Mucosa of gallbladder (tissue), 1 donor: Measurements from ENCODE around the gene C1orf185. TPM values are rescaled to one million over a fixed set of nuclear protein-coding genes. Genes with fewer than 3 reads are reported as not detected.
"Not testable (repeated sequence)": the region's sequence is repeated elsewhere in the genome, so short reads cannot be mapped to it uniquely, and the experiment has no call there.

Experiments
- DNase-seq: peaks from one replicate; pipeline ENCODE4 v3.0.0-alpha.2; 2020; ENCODE audit warnings: low spot score
- total RNA-seq: library from RNA; stranded (reverse); gene quantifications from one replicate; pipeline ENCODE4 v1.2.1, GENCODE V29; 2021
- donor health status: DM: no; HTN: no; CAD: no.

The C1orf185 gene
- total RNA-seq, 1 donor from 2014 or later, result not detected

DNA sequence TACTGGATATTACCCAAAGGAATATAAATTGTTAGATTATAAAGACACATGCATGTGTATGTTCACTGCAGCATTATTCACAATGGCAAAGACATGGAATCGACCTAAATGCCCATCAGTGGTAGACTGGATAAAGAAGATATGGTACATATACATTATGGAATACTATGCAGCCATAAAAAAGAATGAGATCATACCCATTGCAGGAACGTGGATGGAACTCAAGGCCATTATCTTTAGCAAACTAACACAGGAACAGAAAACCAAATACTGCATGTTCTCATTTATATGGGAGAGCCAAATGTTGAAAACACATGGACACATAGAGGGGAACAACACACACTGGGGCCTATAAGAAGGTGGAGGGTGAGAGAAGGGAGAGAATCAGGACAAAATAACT lies 35.7 kb downstream of the C1orf185 start:
- not testable (repeated sequence) for DNase-seq

DNA sequence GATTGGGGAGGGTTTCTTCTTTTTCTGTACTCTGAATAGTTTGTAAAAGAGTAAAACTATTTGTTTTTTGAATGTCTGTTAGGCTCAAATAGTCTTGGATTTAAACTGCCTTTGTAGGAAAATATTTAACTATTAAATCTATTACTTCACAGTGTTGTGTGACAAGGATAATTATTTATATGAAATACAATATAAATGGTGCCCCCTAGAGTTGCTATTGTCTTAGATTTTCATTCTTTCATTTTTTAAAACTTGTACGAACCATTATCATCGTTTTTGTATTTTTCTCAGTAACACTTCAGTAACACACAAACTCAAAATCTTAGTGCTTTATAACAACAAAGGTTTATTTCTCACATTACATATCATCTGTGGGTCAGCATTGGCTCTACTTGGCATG lies 37.4 kb downstream of the C1orf185 start:
- DNase-seq, result no peak

DNA sequence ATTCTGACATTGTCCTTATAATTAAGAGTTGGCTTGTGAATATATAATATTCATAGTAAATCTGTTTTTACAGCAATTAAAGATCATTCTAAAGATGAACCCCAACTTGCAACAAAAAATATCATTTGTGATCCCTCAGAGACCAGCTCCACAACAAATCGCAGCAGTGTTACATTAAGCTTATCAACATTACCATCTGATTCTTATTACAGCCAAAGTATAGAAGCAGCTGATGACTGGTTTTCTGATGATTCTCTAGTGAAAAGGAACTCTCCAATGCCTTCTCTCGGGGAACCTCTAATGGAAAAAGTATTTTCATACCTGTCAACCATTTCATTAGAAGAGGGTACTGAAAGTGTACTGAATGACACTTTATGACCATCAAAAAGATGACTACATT lies 45.4 kb downstream of the C1orf185 start:
- DNase-seq, result no peak

DNA sequence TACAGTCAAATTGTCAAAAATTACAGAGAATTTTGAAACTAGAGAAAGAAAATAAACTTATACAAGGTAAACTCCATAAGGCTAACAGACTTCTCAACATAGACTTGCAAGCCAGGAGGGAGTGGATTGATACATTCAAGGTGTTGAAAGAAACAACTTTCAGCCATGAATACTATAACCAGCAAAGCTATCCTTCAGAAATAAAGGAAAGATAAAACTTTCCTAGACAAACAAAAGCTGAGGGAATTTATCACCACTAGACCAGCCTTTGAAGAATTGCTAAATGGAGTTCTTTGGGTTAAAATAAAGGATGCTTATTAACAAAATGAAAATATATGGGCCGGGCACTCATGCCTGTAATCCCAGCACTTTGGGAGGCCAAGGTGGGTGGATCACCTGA lies 52.7 kb downstream of the C1orf185 start:
- DNase-seq, result no peak

DNA sequence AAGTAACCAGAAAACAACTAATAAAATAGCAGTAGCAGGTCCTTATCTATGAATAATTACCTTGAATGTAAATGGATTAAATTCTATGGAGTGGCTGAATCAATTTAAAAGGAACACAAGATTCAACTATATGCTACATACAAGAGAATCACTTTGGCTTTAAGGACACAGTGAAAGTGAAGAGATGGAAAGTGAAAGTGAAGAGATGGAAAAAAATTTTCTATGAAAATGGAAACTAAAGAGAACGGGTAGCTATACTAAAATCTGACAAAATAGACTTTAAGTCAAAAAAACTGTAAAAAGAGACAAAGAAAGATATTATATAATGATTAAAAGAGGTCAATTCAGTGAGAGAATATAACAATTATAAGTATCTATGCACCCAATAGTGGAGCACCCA lies 54.7 kb downstream of the C1orf185 start:
- no peak for DNase-seq

DNA sequence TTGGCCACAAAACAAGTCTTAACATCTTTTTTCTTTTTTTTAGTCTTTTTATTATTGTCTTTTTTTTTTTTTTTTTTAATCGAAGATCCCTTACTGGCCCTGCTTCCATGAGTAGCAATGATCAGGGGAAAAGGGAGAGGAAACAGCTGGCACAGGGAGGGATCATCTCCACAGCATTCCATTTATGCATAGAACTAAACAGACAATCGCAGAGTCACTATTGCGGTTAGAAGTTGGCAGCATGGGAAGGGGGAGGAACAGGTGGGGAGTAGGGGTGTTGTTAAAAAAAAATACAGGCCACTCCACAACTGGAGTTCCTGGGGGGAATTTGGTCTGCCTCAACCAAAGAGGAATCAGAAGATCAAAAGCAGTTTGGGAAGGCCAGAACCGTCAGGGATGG lies 55.4 kb downstream of the C1orf185 start:
- DNase-seq, result no peak

DNA sequence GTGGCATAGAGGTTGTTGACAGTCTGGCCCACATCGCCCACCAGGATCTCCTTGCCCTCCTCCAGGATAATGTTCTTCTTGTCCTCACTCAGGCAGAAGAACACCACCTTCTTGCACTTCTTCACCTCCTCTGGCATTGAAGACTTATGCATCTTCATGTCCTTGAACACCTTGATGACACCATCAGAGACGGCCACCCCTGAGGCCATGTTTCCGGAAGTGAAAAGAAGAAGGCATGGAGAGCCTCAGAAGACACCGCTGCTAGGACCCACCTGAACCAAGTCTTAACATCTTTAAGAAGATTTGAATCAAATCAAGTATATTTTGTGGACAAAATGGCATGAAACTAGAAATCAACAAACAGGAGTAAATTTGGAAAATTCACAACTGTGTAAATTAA lies 56.2 kb downstream of the C1orf185 start:
- DNase-seq, result no peak

DNA sequence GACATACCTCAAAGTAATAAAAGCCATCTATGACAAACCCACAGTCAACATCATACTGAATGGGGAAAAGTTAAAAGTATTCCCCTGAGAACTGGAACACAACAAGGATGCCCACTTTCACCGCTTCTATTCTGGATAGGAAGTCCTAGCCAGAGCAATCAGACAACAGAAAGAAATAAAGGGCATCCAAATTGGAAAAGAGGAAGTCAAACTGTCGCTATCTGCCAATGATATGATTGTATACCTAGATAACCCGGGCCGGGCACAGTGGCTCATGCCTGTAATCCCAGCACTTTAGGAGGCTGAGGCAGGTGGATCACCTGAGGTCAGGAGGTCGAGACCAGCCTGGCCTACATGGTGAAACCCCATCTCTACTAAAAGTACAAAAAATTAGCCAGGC lies 60.5 kb downstream of the C1orf185 start:
- DNase-seq, result not testable (repeated sequence)

DNA sequence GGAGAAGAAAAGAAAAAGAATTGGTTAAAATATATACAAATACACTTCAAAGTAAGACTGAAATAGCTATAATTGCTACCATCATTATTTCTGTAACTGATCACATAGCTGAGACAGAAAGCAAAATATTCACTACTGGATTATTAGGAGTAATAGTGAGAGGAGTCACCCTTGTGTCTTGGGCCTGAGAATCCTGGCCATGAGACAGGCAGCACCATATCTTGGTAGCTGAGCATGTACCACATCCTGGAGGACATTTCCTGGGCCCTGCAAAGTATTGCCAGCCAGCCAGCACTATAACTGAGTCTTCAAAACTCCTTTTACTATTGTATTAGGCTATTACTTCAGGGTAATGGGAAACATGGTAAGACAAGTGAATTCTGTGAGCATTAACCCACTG lies 63.5 kb downstream of the C1orf185 start:
- no peak for DNase-seq

DNA sequence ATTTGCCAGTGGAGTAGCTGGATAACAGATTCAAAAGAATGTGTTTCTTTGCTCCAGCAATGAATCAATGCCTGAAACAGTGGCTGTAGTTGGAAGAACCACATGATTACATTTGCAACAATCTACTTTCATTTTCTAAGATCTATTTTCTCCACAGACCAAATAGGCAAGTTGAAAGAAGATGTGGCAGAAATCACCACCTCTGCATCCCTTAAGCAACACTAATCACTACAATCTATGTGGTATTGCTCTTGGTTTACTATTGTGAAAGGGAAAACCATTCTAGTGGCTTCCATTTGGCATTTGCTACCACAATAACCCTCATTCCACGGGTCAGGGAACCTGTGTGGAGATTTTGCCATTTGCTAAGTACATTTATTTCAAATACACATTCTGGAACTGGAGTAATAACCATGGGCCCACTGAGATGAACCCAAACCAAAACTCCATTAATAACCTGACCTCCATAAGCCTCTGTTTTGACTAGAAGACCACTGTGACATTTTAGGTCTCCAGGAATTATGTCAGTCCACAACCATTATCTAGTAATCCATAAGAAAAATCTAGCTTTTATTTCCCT lies 66.3 kb downstream of the C1orf185 start:
- DNase-seq, result no peak

DNA sequence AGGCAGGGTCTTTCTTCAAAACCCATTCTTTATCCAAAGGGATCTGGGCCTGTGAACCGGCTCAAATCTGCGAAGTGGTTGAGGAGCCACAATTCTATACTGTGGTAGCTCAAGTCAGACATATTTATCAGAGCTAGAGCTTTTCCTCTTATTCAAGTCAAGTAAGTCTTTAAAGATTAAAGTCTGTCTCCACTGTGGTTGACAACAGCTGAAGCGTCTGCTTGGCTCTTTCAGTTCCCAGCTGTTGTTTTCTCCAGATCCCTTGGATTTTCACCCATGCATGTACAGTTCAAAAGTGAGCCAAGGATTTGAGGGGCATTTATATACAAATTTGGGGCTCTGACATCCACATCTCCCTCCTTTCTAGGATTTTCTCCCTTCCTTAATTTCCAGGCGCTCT lies 66.9 kb downstream of the C1orf185 start:
- no peak for DNase-seq

DNA sequence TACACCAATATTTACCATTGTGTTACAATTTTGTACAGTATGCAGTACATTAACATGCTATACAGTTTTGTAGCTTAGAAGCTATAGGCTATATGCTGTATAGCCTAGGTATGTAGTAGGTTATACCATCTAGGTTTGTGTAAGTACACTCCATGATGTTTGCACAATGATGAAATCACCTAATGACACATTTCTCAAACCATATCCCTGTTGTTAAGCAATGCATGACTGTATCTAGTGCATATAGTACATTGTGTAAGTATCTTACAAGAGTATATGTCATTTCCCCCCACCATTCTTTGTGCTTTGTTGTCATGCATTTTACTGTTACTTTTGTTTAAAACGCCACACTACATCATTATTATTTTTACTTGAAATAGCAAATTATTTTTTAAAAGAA lies 68.3 kb downstream of the C1orf185 start:
- DNase-seq, result no peak

DNA sequence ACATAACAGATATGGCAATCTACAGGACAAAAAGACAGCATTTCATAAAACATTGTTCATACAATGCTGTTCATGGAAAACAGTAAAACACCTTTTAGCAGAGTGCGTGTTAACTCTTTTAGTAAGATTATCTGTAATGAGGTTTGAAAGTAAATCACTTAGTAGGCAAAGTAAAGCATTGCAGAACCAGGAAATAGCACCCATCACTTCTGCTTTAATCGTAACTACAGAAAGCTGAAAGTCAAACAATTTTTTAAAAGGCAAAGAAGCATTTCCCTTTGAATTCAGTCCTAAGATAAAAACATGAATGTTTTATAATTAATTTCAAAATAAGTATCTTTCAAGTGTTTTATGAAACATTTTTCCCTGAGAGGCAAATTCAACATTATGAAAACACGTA lies 70.8 kb downstream of the C1orf185 start:
- no peak for DNase-seq

DNA sequence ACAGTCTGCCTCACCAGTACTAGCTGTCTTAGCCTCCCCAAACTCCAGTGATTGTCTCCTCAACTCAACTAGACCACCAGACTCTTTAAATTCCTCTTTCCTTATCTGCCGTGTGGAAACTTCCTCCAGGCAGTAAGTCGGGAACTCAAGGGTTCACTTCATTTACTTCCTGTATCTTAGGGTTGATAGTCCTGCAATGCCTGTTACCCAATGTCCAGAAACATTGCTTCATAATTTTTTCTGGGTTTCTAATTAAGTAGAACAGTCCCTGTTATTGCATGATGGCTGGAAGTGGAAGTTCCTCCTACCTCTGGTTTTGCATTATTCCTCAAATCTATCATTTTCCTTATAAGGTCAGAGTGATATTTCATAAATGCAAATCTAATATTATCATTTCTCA lies 73.2 kb downstream of the C1orf185 start:
- DNase-seq, result no peak

DNA sequence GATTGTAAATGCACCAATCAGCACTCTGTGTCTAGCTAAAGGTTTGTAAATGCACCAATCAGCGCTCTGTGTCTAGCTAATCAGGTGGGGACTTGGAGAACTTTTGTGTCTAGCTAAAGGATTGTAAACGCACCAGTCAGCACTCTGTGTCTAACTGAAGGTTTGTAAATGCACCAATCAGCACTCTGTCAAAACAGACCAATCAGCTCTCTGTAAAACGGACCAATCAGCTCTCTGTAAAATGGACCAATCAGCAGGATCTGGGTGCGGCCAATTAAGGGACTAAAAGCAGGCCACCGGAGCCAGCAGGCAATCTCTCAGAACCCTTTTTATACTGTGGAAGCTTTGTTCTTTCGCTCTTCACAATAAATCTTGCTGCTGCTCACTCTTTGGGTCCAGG lies 76.0 kb downstream of the C1orf185 start:
- DNase-seq, result not testable (repeated sequence)

DNA sequence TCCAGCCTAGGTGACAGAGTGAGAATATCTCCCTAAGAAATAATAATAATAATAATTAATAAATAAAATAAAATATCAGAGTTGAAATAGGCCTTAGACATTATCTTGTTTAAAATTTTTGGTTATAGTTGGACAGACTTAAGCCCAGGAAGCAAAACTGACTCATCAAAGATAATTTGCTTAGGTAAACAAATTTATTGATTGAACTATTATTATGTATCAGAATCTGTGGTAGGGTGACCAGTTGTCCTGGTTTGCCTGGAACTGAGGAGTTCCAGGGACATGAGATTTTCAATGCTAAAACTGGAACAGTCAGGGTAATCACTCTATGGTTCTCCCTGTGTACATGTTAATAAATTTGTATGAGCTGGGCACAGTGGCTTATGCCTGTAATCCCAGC lies 86.2 kb downstream of the C1orf185 start:
- DNase-seq, result no peak

DNA sequence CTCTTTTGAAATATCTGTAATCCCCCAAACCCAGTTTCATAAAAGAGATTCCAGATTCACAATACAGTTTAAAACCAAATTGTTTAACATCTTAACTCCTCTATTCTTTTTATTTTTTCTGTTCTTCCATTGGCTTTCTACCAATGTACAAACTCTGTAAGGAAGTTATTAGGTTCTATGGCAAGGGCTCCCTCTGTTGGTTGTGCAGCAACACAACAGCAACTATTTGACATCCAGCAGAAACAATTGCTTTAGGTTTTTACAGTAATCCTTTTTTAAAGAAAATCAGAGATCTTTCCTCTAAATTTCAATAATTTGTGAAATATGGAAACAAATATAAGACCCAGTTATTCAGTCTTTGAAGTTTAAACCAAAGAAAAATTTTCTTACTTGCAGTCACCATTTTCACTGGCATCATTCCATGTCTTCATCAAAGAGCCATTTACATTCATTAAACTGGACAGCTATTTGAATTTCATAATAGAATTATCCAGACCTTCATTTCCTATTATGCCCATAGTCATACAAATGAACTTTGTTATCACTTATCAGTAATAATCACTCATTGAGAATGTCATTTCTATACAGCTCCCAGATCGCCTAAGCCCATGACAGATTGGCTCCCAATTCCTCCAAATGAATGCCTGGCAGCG lies 87.5 kb downstream of the C1orf185 start:
- peak; percentile 28 for DNase-seq

DNA sequence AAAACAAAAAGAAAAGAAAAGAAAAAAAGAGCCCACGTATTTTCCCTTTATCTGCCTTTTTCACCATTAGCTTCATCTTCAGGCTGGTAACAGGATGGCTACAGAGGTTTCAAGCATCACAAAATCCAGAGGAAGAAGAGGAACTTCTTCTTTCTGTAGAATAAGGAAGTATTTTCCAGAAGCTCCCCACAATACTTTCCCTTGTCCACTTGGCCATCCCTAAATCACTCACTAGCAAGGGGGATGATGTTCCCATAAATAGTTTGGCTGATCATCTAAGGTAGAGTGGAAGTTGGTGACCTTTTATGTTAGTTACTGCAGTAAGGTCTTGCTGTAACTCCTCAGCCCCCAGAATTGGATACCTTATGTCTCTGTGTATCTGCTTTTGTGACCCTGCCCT lies 88.9 kb downstream of the C1orf185 start:
- no peak for DNase-seq

DNA sequence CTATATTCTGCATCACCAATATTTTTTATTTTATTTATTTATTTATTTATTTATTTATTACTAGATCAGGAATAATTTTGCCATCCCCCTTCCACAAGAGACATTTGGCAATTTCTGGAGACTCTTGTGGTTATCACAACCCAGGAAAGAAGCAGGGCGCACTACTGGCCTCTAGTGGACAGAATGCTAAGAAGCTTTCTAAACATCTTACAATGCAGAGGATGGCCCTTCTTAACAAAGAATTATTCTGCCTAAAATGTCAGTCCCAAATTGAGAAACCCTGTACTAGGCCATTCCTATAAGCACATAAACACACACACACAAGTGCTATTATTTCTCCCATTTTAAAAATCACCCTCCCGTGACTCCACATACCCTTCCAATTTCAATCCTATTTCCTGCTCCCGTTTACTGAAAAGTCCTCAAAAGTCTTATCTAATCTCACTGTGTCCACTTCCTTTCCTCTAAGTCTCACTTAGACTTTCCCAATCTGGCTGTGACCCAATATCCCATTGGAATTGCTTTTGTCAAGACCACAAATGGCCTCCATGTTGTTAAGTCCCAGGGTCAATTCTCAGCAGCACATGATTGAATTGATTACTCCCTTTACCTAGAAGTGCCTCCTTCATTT lies 90.3 kb downstream of the C1orf185 start:
- peak; percentile 71 for DNase-seq

DNA sequence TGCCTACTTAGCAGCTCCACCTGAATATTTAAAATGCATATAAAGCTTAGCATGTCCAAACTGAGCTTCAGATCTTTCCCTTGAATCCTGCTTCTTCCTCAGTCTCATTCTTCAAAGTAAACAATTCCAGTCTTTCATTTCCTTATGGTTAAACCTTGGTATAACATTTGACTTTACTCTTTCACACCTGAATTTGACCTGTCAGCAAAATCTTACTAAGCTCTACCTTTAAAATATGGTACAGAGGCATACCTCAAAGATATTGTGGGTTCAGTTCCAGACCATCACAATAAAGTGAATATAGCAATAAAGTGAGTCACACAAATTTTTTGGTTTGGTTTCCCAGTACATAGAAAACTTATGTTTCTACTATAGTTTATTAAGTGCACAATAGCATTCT lies 91.5 kb downstream of the C1orf185 start:
- DNase-seq, result no peak
